Ovary (tissue), 3 donors: Measurements from ENCODE around the gene ANKRD6.

ENCODE experiments used
- CTCF ChIP-seq, 3 donors: fragments of 450-650 bp in 2 of 3; fragments of 200-600 bp in 1 of 3; IDR thresholded peaks; one replicate each; pipeline versions ENCODE4 v1.5.1 to v1.8.0; 2016 to 2022; ENCODE audit warnings: antibody characterized with exemption in 3 of 3, mild to moderate bottlenecking in 1 of 3
- POLR2A ChIP-seq: fragments of 450-650 bp; IDR thresholded peaks from one replicate; pipeline ENCODE4 v1.6.1; 2017; ENCODE audit warnings: antibody characterized with exemption, mild to moderate bottlenecking, moderate library complexity
- donor health status: DM: no; HTN: no; CAD: no.

- TF ChIP-seq CTCF (IDR thresholded peaks at IDR 0.05) (no peak), POLR2A (no peak)
Measured at GRCh38 chr6:89471287-89471867, 38.4 kb downstream of the ANKRD6 start.
